Measurements from ENCODE around the gene C5. TPM values are rescaled to one million over a fixed set of nuclear protein-coding genes. Genes with fewer than 3 reads are reported as not detected.
A peak's percentile ranks its signal among the peaks of the same experiment; 100 is the strongest.

C5 gene
- total RNA-seq, 2 donors from 2014 or later: 8.3 to 12.2 TPM

- Histone ChIP-seq H3K4me3 (no peak overlapping the region), H3K36me3 (peaks cover 15% of the 10 kb centered on the region), H3K27ac (peak overlapping the region; percentile 62 to 96), H3K27me3 (replicated peaks; ENCODE audit: insufficient read depth) (no peaks in the 10 kb centered on the region), H3K9me3 (no peaks in the 10 kb centered on the region), H3K4me1 (ENCODE audit: control insufficient read depth in 1 of 2, low read depth in 2 of 2) (peaks cover 55 to 87% of the 10 kb centered on the region in 2 donors)
- TF ChIP-seq CTCF (IDR thresholded peaks at IDR 0.05): no peak
- ATAC-seq (ENCODE audit: insufficient number of reproducible peaks, low FRiP score, low read depth) (no peak), DNase-seq (ENCODE audit: low spot score) (no peak)
These were observed 132.8 kb downstream of the C5 start for GRCh38 chr9:120916991-120917880.

- ATAC-seq (ENCODE audit: insufficient number of reproducible peaks, low FRiP score, low read depth): peak; percentile 45
- TF ChIP-seq CTCF (IDR thresholded peaks at IDR 0.05): peak; percentile 22
- Histone ChIP-seq H3K4me1 (ENCODE audit: control insufficient read depth in 1 of 2, low read depth in 2 of 2) (peaks cover 50 to 81% of the 10 kb centered on the region in 2 donors), H3K27ac (peak overlapping the region; percentile 62 to 96), H3K4me3 (no peak overlapping the region), H3K9me3 (no peaks in the 10 kb centered on the region), H3K27me3 (replicated peaks; ENCODE audit: insufficient read depth) (no peaks in the 10 kb centered on the region), H3K36me3 (peaks cover 21% of the 10 kb centered on the region)
- no peak for DNase-seq (ENCODE audit: low spot score)
These were observed 133.5 kb downstream of the C5 start for GRCh38 chr9:120916588-120916987.

- Histone ChIP-seq H3K4me1 (ENCODE audit: control insufficient read depth in 1 of 2, low read depth in 2 of 2) (peaks cover 48 to 75% of the 10 kb centered on the region in 2 donors), H3K27me3 (replicated peaks; ENCODE audit: insufficient read depth) (no peaks in the 10 kb centered on the region), H3K36me3 (peaks cover 27% of the 10 kb centered on the region), H3K4me3 (no peak overlapping the region), H3K9me3 (no peaks in the 10 kb centered on the region), H3K27ac (peak overlapping the region; percentile 62 to 96)
- TF ChIP-seq CTCF (IDR thresholded peaks at IDR 0.05): no peak
- DNase-seq (ENCODE audit: low spot score) (no peak), ATAC-seq (ENCODE audit: insufficient number of reproducible peaks, low FRiP score, low read depth) (no peak)
These were observed 134.1 kb downstream of the C5 start for GRCh38 chr9:120915854-120916470.

GRCh38 chr9:120914953-120915352, 135.1 kb downstream of the C5 start:
- no peak for TF ChIP-seq CTCF (IDR thresholded peaks at IDR 0.05)
- H3K36me3 ChIP-seq: peaks cover 36% of the 10 kb centered on the region
- no peak overlapping the region for H3K4me3 ChIP-seq
- no peaks in the 10 kb centered on the region for H3K9me3 ChIP-seq
- no peaks in the 10 kb centered on the region for H3K27me3 ChIP-seq (replicated peaks; ENCODE audit: insufficient read depth)
- peak overlapping the region; percentile 62 to 67 for H3K27ac ChIP-seq
- H3K4me1 ChIP-seq (ENCODE audit: control insufficient read depth in 1 of 2, low read depth in 2 of 2): peaks cover 44 to 75% of the 10 kb centered on the region in 2 donors
- no peak for ATAC-seq (ENCODE audit: insufficient number of reproducible peaks, low FRiP score, low read depth)
- DNase-seq (ENCODE audit: low spot score): no peak

- ATAC-seq (ENCODE audit: insufficient number of reproducible peaks, low FRiP score, low read depth) (no peak), DNase-seq (ENCODE audit: low spot score) (no peak)
- Histone ChIP-seq H3K4me1 (ENCODE audit: control insufficient read depth in 1 of 2, low read depth in 2 of 2) (peaks cover 42 to 75% of the 10 kb centered on the region in 2 donors), H3K9me3 (no peaks in the 10 kb centered on the region), H3K4me3 (no peak overlapping the region), H3K27me3 (replicated peaks; ENCODE audit: insufficient read depth) (no peaks in the 10 kb centered on the region), H3K36me3 (peaks cover 39% of the 10 kb centered on the region), H3K27ac (peak overlapping the region; percentile 62 to 67)
- no peak for TF ChIP-seq CTCF (IDR thresholded peaks at IDR 0.05)
These were observed 135.7 kb downstream of the C5 start for GRCh38 chr9:120914396-120914795.

All from thoracic aorta (tissue), 2 donors.